Right atrium auricular region (tissue), 2 donors: Measurements from ENCODE around the gene PFKFB2. TPM values are rescaled to one million over a fixed set of nuclear protein-coding genes. Genes with fewer than 3 reads are reported as not detected.

Source experiments
- DNase-seq: peaks from one replicate; pipeline ENCODE4 v3.0.0-alpha.2; 2019; ENCODE audit warnings: low spot score
- H3K27ac ChIP-seq, 2 donors: fragments of 200-600 bp; sonication (generic); 1 replicate in 1 of 2; 2 replicates in 1 of 2; pipeline ENCODE4 v1.5.1; 2016 to 2019
- H3K27me3 ChIP-seq, 2 donors: fragments of 200-600 bp; sonication (generic); one replicate each; pipeline versions ENCODE4 v1.5.1 to v1.6.0; 2017 to 2019
- H3K36me3 ChIP-seq: fragments of 200-600 bp; sonication (generic); one replicate; pipeline ENCODE4 v1.5.1; 2016
- H3K4me1 ChIP-seq, 2 donors: fragments of 200-600 bp; sonication (generic); one replicate each; pipeline versions ENCODE4 v1.5.1 to v1.6.0; 2017 to 2019
- H3K4me3 ChIP-seq, 2 donors: fragments of 200-600 bp; sonication (generic); 1 replicate in 1 of 2; 2 replicates in 1 of 2; pipeline ENCODE4 v1.5.1; 2017 to 2019; ENCODE audit warnings: mild to moderate bottlenecking in 1 of 2, moderate library complexity in 1 of 2
- H3K9me3 ChIP-seq, 2 donors: fragments of 200-600 bp; sonication (generic); one replicate each; pipeline ENCODE4 v1.5.1; 2019
- CTCF ChIP-seq, 2 donors: fragments of 200-600 bp; sonication (generic); IDR thresholded peaks; one replicate each; pipeline ENCODE4 v1.5.1; 2019; ENCODE audit warnings: antibody characterized with exemption in 2 of 2
- total RNA-seq, 2 donors: library from RNA; depleted of rRNA; stranded (reverse); fragments of >200 nt; gene quantifications; one replicate each; pipeline ENCODE4 v1.1.0, GENCODE V29; 2016

Gene PFKFB2
- total RNA-seq, 2 donors from 2014 or later = 11.8 to 27.5 TPM

- no peak for DNase-seq
Observed at GRCh38 chr1:207084701-207085180, 31.7 kb downstream of the PFKFB2 start.

GRCh38 chr1:207085887-207086286, 32.8 kb downstream of the PFKFB2 start:
- Histone ChIP-seq H3K9me3 (no peaks in the 10 kb centered on the region), H3K27me3 (no peaks in the 10 kb centered on the region), H3K36me3 (no peaks in the 10 kb centered on the region), H3K4me3 (no peak overlapping the region), H3K27ac (no peak overlapping the region), H3K4me1 (peaks cover 0 to 7% of the 10 kb centered on the region in 2 donors)
- TF ChIP-seq CTCF (IDR thresholded peaks at IDR 0.05) = no peak
- DNase-seq = no peak

More at GRCh38 chr1:207084701-207085180, 31.7 kb downstream of the PFKFB2 start:
- no peak overlapping the region for H3K4me3 ChIP-seq
- H3K27ac ChIP-seq = no peak overlapping the region
- peaks cover 0 to 7% of the 10 kb centered on the region in 2 donors for H3K4me1 ChIP-seq
- no peaks in the 10 kb centered on the region for H3K9me3 ChIP-seq
- H3K36me3 ChIP-seq = peaks cover 5% of the 10 kb centered on the region
- TF ChIP-seq CTCF (IDR thresholded peaks at IDR 0.05) = peak; percentile 44 to 75
- H3K27me3 ChIP-seq = no peaks in the 10 kb centered on the region

DNA sequence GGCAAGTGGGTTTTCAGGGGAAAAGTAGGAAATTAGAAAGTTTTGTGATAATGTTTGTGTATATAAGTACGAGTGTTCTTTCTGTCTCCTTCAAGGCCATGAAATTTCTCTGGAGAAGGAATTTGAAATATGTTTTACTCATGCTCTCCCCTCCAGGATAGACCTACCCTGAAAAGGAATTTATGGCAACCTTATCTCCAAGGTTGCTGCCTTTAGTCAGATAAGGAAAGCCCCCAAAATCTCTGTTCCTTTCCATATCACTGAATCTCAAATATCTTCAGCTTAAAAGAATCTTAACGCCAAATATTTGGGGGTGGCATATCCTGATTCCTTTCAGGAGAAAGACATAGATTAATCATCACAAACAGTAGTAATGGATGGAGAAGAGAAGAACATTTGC, 35.1 kb downstream of the PFKFB2 start:
- Histone ChIP-seq H3K36me3 (no peaks in the 10 kb centered on the region), H3K9me3 (no peaks in the 10 kb centered on the region), H3K4me1 (peaks cover 0 to 7% of the 10 kb centered on the region in 2 donors), H3K27ac (no peak overlapping the region), H3K4me3 (no peak overlapping the region), H3K27me3 (no peaks in the 10 kb centered on the region)
- TF ChIP-seq CTCF (IDR thresholded peaks at IDR 0.05) = no peak
- no peak for DNase-seq

GRCh38 chr1:207088701-207089626, 35.9 kb downstream of the PFKFB2 start, which contains the start of gene C4BPB:
Gene C4BPB (plus strand): TSS chr1:207088860. CDS start chr1:207089532, 672 bp downstream.
- no peak for DNase-seq
- H3K36me3 ChIP-seq = no peaks in the 10 kb centered on the region
- no peaks in the 10 kb centered on the region for H3K9me3 ChIP-seq
- no peak within 1 kb of the TSS for H3K27ac ChIP-seq
- H3K27me3 ChIP-seq = no peaks in the 10 kb centered on the region
- H3K4me3 ChIP-seq = no peak within 1 kb of the TSS
- TF ChIP-seq CTCF (IDR thresholded peaks at IDR 0.05) = no peak
- H3K4me1 ChIP-seq = peaks cover 0 to 7% of the 10 kb centered on the region in 2 donors

- Histone ChIP-seq H3K36me3 (no peaks in the 10 kb centered on the region), H3K4me3 (no peak overlapping the region), H3K27ac (no peak overlapping the region), H3K9me3 (no peaks in the 10 kb centered on the region), H3K27me3 (no peaks in the 10 kb centered on the region), H3K4me1 (peaks cover 0 to 2% of the 10 kb centered on the region in 2 donors)
- DNase-seq = no peak
- TF ChIP-seq CTCF (IDR thresholded peaks at IDR 0.05) = no peak
Observed at GRCh38 chr1:207089627-207090355, 36.7 kb downstream of the PFKFB2 start.
